ENCODE data around the gene COL24A1. TPM values are rescaled to one million over a fixed set of nuclear protein-coding genes. Genes with fewer than 3 reads are reported as not detected.
A peak's percentile ranks its signal among the peaks of the same experiment; 100 is the strongest.
"Not testable (repeated sequence)": the region's sequence is repeated elsewhere in the genome, so short reads cannot be mapped to it uniquely, and the experiment has no call there.

The COL24A1 gene
- total RNA-seq, 8 experiments from 2014 or later = 0.37 to 4.3 (median 0.86) TPM

- WGBS, 10 experiments = 80% methylated on average over 1 of the region's 2 CpGs; no CpG with 5 or more reads in 9 of the 10 experiments
- H3K4me3 ChIP-seq; ATAC-seq (replicated peaks in 6 of 8); H3K4me1 ChIP-seq (replicated peaks in 1 of 2); H3K27ac ChIP-seq; in situ Hi-C loops (cut with MboI; ENCODE audit: low pct_unique_long_range_greater_than_20kb in 2 of 9, low sequenced_read_pairs in 9 of 9, unreplicated experiment in 9 of 9): not testable (repeated sequence)
Measured at GRCh38 chr1:85833165-85833564, 323.4 kb downstream of the COL24A1 start.

DNA sequence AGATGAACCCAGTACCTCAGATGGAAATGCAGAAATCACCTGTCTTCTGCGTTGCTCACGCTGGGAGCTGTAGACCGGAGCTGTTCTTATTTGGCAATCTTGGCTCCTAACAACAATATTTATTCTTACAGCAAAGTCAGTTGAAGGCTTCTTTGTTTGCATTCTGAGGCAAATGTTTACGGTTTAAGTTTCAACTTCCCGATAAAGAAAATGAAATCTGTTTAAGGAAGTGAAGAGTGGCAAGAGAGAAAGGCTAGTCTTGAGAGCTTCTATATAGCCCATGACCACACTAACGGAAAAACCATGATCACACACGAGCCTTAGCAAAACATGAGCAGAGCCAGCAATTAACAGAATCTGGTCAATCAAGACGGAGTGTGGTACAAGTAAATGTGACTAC lies 325.7 kb downstream of the COL24A1 start:
- Histone ChIP-seq H3K4me1 (replicated peaks in 1 of 2) (no peaks in the 10 kb centered on the region), H3K27ac (no peak overlapping the region), H3K4me3 (no peak overlapping the region)
- 61 to 100% (median 94%) methylated on average over 2 to 8 of the region's 8 CpGs; no CpG with 5 or more reads in 1 of the 10 experiments for WGBS, 10 experiments
- no peak for ATAC-seq (replicated peaks in 6 of 8)
- in situ Hi-C loops (cut with MboI; ENCODE audit: low pct_unique_long_range_greater_than_20kb in 2 of 9, low sequenced_read_pairs in 9 of 9, unreplicated experiment in 9 of 9) = no loop called here

- ATAC-seq (replicated peaks in 6 of 8) = no peak
- in situ Hi-C loops (cut with MboI; ENCODE audit: low pct_unique_long_range_greater_than_20kb in 2 of 9, low sequenced_read_pairs in 9 of 9, unreplicated experiment in 9 of 9) = no loop called here
- WGBS, 10 experiments = 67 to 100% (median 88%) methylated on average over 1 to 9 of the region's 9 CpGs
- Histone ChIP-seq H3K4me3 (no peak overlapping the region), H3K27ac (no peak overlapping the region), H3K4me1 (replicated peaks in 1 of 2) (no peaks in the 10 kb centered on the region)
Measured at GRCh38 chr1:85824066-85824840, 332.3 kb downstream of the COL24A1 start.

GRCh38 chr1:85822696-85823095 lies 333.9 kb downstream of the COL24A1 start:
- Histone ChIP-seq H3K4me3 (no peak overlapping the region), H3K4me1 (replicated peaks in 1 of 2) (no peaks in the 10 kb centered on the region), H3K27ac (no peak overlapping the region)
- in situ Hi-C loops (cut with MboI; ENCODE audit: low pct_unique_long_range_greater_than_20kb in 2 of 9, low sequenced_read_pairs in 9 of 9, unreplicated experiment in 9 of 9) = no loop called here
- ATAC-seq (replicated peaks in 6 of 8) = no peak
- WGBS, 10 experiments = 80 to 100% (median 94%) methylated on average over 1 to 4 of the region's 4 CpGs

- ATAC-seq (replicated peaks in 6 of 8) = peak in 2 of 8 experiments; percentile 39 to 47
- Histone ChIP-seq H3K4me1 (replicated peaks in 1 of 2) (no peaks in the 10 kb centered on the region), H3K27ac (no peak overlapping the region), H3K4me3 (no peak overlapping the region)
- in situ Hi-C loops (cut with MboI; ENCODE audit: low pct_unique_long_range_greater_than_20kb in 2 of 9, low sequenced_read_pairs in 9 of 9, unreplicated experiment in 9 of 9) = no loop called here
- WGBS, 10 experiments = 38 to 71% (median 50%) methylated on average over 1 to 2 of the region's 2 CpGs; no CpG with 5 or more reads in 2 of the 10 experiments
Measured at GRCh38 chr1:85818371-85818770, 338.2 kb downstream of the COL24A1 start.

DNA sequence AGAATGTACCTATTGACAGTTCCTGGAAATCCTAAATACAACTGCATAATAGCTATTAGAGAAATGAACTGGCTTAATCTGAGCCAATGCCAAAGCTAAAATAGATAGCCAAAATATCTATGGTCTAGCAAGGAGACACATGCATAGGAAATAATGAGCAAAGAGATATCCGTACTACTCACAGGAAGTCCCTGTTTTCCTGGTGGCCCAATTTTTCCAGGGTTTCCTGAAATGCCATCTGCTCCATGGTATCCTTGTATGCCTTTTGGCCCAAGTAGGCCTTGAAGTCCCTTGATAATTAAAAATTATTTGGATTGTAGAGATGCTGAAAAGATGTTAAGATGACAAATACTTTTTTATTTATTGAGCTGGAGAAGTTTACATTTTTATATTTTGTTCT lies 340.0 kb downstream of the COL24A1 start:
- ATAC-seq (replicated peaks in 6 of 8) = no peak
- H3K4me1 ChIP-seq (replicated peaks in 1 of 2) = no peaks in the 10 kb centered on the region
- WGBS, 10 experiments = 60 to 100% (median 85%) methylated on average over 1 of the region's 1 CpG; no CpG with 5 or more reads in 2 of the 10 experiments
- H3K27ac ChIP-seq = no peak overlapping the region
- H3K4me3 ChIP-seq = no peak overlapping the region
- in situ Hi-C loops (cut with MboI; ENCODE audit: low pct_unique_long_range_greater_than_20kb in 2 of 9, low sequenced_read_pairs in 9 of 9, unreplicated experiment in 9 of 9) = no loop called here

DNA sequence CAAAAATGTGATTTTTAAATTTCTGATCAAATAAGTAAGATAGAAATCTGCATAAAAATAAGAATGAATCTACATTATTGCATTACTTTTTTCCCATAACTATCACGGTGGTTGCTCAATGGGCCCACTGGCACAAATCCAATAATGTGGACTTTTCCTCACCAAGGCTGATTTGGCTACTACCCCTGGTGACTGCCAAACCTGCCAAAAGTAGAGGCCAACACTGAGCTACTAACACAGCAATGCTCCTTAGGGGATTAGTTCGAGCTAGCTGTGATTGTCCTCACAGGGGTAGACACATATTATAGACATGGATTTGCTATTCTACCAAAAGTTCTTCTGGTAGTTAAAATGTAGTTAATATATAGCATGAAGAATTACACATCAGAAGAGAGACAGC lies 340.7 kb downstream of the COL24A1 start:
- Histone ChIP-seq H3K4me3 (no peak overlapping the region), H3K4me1 (replicated peaks in 1 of 2) (no peaks in the 10 kb centered on the region), H3K27ac (no peak overlapping the region)
- WGBS, 10 experiments = 10 to 100% (median 72%) methylated on average over 1 to 2 of the region's 2 CpGs
- in situ Hi-C loops (cut with MboI; ENCODE audit: low pct_unique_long_range_greater_than_20kb in 2 of 9, low sequenced_read_pairs in 9 of 9, unreplicated experiment in 9 of 9) = no loop called here
- no peak for ATAC-seq (replicated peaks in 6 of 8)

DNA sequence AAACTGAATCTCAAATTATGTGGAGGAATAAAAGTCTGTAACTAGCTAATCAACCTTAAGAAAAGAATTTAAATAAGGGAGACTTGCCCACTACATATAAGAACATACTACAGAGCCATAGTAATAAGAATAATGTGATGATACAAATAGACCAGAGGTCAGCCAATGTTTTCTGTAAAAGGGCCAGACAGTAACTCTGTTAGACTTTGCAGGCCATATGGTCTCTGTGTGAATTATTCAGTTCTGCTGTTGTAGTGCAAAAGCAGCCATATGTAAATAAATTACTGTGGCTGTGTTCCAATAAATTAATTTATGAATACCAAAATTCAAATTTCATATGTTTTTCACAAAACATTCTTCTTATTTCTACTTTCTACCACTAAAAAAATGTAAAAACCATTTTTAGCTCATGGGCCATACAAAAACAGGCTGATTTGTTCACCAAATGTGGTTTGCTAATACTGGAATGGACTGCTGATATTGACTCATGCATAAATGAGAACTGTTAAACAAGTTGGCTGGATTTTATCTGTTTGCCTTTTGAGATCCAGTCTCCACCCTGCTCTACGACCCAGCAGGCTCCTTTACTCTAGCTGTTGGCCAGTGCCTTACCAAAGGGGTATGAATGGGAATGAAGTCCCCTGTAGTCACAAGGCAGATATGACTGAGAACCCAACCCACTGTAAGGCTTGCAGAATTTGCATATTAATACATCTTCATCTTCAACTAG lies 350.2 kb downstream of the COL24A1 start:
- Histone ChIP-seq H3K27ac (no peak overlapping the region), H3K4me3 (no peak overlapping the region), H3K4me1 (replicated peaks in 1 of 2) (no peaks in the 10 kb centered on the region)
- WGBS, 10 experiments = 0 to 90% (median 67%) methylated on average over 1 of the region's 1 CpG; no CpG with 5 or more reads in 3 of the 10 experiments
- ATAC-seq (replicated peaks in 6 of 8) = peak in 3 of 8 experiments; percentile 97 to 98 (median 97)
- in situ Hi-C loops (cut with MboI; ENCODE audit: low pct_unique_long_range_greater_than_20kb in 2 of 9, low sequenced_read_pairs in 9 of 9, unreplicated experiment in 9 of 9) = no loop called here

DNA sequence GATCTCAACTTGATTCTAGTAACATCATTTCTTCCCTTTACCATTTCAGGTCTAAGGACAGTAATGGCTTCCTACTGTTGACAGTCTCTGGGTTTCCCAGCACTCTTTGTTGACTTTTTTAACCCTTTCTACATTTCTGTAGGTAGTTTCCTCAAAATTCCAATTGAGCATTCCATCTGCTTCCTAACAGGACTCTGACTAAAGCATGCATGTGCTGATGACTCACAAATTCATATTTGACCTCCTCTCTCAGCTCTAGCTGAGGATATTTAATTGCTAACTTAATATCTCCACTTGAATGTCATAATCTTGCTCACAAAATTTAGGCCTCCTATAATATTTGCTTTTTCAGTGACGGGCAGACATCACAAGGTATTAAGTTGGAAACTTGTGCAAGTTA lies 355.1 kb downstream of the COL24A1 start:
- H3K4me1 ChIP-seq (replicated peaks in 1 of 2) = no peaks in the 10 kb centered on the region
- in situ Hi-C loops (cut with MboI; ENCODE audit: low pct_unique_long_range_greater_than_20kb in 2 of 9, low sequenced_read_pairs in 9 of 9, unreplicated experiment in 9 of 9) = no loop called here
- ATAC-seq (replicated peaks in 6 of 8) = peak in 1 of 8 experiments; percentile 11
- H3K4me3 ChIP-seq = no peak overlapping the region
- H3K27ac ChIP-seq = no peak overlapping the region
- WGBS, 10 experiments = 77 to 100% (median 88%) methylated on average over 1 of the region's 1 CpG; no CpG with 5 or more reads in 3 of the 10 experiments

DNA sequence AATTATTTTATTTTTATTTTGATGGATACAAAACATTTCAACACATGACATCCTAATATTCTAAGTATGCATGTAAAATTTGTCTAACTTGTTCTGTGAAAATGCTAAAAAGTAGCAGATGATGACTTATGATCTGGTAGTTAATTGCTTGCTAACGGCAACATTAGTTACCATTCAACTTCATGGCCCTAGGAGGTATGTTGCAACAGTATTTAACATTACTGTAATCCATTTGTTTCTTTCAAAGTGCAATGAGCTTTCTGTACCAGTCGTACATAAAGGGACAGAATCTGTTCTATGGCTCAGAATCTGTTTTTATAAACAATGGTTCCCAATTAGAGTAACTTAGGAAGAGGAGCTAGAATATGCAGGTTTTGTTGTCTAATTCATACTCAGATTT lies 356.8 kb downstream of the COL24A1 start:
- Histone ChIP-seq H3K4me3 (no peak overlapping the region), H3K4me1 (replicated peaks in 1 of 2) (no peaks in the 10 kb centered on the region), H3K27ac (no peak overlapping the region)
- WGBS, 10 experiments = 8 to 94% (median 63%) methylated on average over 1 to 2 of the region's 2 CpGs; no CpG with 5 or more reads in 2 of the 10 experiments
- ATAC-seq (replicated peaks in 6 of 8) = peak in 3 of 8 experiments; percentile 81 to 90 (median 85)
- in situ Hi-C loops (cut with MboI; ENCODE audit: low pct_unique_long_range_greater_than_20kb in 2 of 9, low sequenced_read_pairs in 9 of 9, unreplicated experiment in 9 of 9) = no loop called here

DNA sequence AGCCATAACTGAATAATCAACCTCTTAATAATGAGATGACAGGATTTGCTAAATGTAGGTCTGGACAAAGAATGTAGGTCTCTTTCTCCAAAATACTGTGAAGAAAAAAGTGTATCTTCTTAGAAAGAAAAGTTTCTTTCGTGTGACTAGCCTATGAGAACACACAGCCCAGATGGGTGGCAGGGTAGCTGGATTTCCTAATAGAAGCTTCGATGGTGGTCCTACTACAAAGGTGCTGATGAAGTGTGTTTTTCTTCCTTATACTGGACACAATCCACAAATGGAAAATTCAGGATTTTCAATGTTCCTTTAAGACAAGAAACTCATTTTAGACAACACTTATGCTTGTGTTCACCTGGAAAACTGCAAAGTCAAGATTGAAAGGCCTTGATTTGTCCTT lies 358.2 kb downstream of the COL24A1 start:
- H3K4me3 ChIP-seq = no peak overlapping the region
- WGBS, 10 experiments = 40 to 100% (median 63%) methylated on average over 1 to 2 of the region's 2 CpGs; no CpG with 5 or more reads in 1 of the 10 experiments
- in situ Hi-C loops (cut with MboI; ENCODE audit: low pct_unique_long_range_greater_than_20kb in 2 of 9, low sequenced_read_pairs in 9 of 9, unreplicated experiment in 9 of 9) = no loop called here
- no peak overlapping the region for H3K27ac ChIP-seq
- ATAC-seq (replicated peaks in 6 of 8) = no peak
- no peaks in the 10 kb centered on the region for H3K4me1 ChIP-seq (replicated peaks in 1 of 2)

GRCh38 chr1:85777021-85777420 lies 379.6 kb downstream of the COL24A1 start:
- H3K4me3 ChIP-seq; H3K27ac ChIP-seq; in situ Hi-C loops (cut with MboI; ENCODE audit: low pct_unique_long_range_greater_than_20kb in 2 of 9, low sequenced_read_pairs in 9 of 9, unreplicated experiment in 9 of 9); ATAC-seq (replicated peaks in 6 of 8); H3K4me1 ChIP-seq (replicated peaks in 1 of 2): not testable (repeated sequence)
- WGBS, 10 experiments = 60 to 100% (median 100%) methylated on average over 1 to 6 of the region's 6 CpGs; no CpG with 5 or more reads in 1 of the 10 experiments

DNA sequence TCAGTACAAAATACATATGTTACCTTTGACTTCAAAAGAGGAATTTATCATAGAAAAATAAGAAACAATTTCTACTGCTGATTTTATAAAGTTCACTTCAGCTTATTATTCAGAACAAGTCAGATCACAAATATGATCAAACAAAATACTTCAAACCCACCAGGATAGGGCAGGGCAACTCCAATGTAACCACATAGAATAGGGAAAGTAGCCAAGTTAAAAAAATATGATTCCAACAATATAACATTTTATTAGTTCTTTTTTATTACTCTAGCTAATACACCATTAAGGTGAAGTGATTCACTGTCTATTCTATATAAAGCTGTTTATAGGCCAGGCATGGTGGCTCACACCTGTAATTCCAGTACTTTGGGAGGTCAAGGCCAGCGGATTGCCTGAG lies 393.8 kb downstream of the COL24A1 start:
- ATAC-seq (replicated peaks in 6 of 8) = no peak
- in situ Hi-C loops (cut with MboI; ENCODE audit: low pct_unique_long_range_greater_than_20kb in 2 of 9, low sequenced_read_pairs in 9 of 9, unreplicated experiment in 9 of 9) = no loop called here
- 57 to 100% (median 87%) methylated on average over 1 of the region's 1 CpG; no CpG with 5 or more reads in 5 of the 10 experiments for WGBS, 10 experiments
- Histone ChIP-seq H3K27ac (no peak overlapping the region), H3K4me3 (no peak overlapping the region), H3K4me1 (replicated peaks in 1 of 2) (no peaks in the 10 kb centered on the region)
